ENCODE data around the gene BOD1. TPM values are rescaled to one million over a fixed set of nuclear protein-coding genes. Genes with fewer than 3 reads are reported as not detected.

The BOD1 gene
- total RNA-seq, 4 donors from 2014 or later, result 43.9 to 58.3 (median 48.3) TPM

- Histone ChIP-seq H3K27me3 (peaks cover 0 to 9% (median 0%) of the 10 kb centered on the region in 4 donors), H3K9me3 (peaks cover 0 to 14% (median 14%) of the 10 kb centered on the region in 4 donors), H3K4me1 (no peaks in the 10 kb centered on the region), H3K36me3 (no peaks in the 10 kb centered on the region), H3K4me3 (no peak overlapping the region), H3K27ac (replicated peaks in 1 of 4) (no peak overlapping the region)
- TF ChIP-seq EP300 (IDR thresholded peaks at IDR 0.05) (no peak), POLR2A (IDR thresholded peaks at IDR 0.05; ENCODE audit: low read depth) (no peak), CTCF (IDR thresholded peaks at IDR 0.05) (no peak), POLR2AphosphoS5 (IDR thresholded peaks at IDR 0.05) (no peak)
- intact Hi-C loops (cut with DNase I), result no loop called here
- WGBS, result 86% methylated on average over 10 of the region's 10 CpGs
- no peak for DNase-seq (ENCODE audit: extremely low spot score)
These were observed 37.5 kb upstream of the BOD1 start for GRCh38 chr5:173653822-173654523.

- intact Hi-C loops (cut with DNase I), result no loop called here
- Histone ChIP-seq H3K27me3 (peaks cover 0 to 30% (median 0%) of the 10 kb centered on the region in 4 donors), H3K27ac (replicated peaks in 1 of 4) (no peak overlapping the region), H3K9me3 (peaks cover 0 to 14% (median 10%) of the 10 kb centered on the region in 4 donors), H3K4me3 (no peak overlapping the region), H3K36me3 (no peaks in the 10 kb centered on the region), H3K4me1 (no peaks in the 10 kb centered on the region)
- 88% methylated on average over 7 of the region's 7 CpGs for WGBS
- TF ChIP-seq CTCF (IDR thresholded peaks at IDR 0.05) (no peak), POLR2A (IDR thresholded peaks at IDR 0.05; ENCODE audit: low read depth) (no peak)
- no peak for DNase-seq (ENCODE audit: extremely low spot score)
These were observed 31.9 kb upstream of the BOD1 start for GRCh38 chr5:173648308-173648866.

- 82% methylated on average over 5 of the region's 5 CpGs for WGBS
- no peak for DNase-seq (ENCODE audit: extremely low spot score)
- peaks cover 0 to 30% (median 0%) of the 10 kb centered on the region in 4 donors for H3K27me3 ChIP-seq
These were observed 30.2 kb upstream of the BOD1 start for GRCh38 chr5:173646692-173647091.

GRCh38 chr5:173645890-173646574, 29.6 kb upstream of the BOD1 start:
- no peak overlapping the region for H3K27ac ChIP-seq (replicated peaks in 1 of 4)
- no peak overlapping the region for H3K4me3 ChIP-seq
- peaks cover 0 to 30% (median 0%) of the 10 kb centered on the region in 4 donors for H3K27me3 ChIP-seq
- DNase-seq (ENCODE audit: extremely low spot score), result no peak
- H3K36me3 ChIP-seq, result no peaks in the 10 kb centered on the region
- no peaks in the 10 kb centered on the region for H3K9me3 ChIP-seq
- TF ChIP-seq EP300 (IDR thresholded peaks at IDR 0.05), result no peak
- no peak for TF ChIP-seq POLR2AphosphoS5 (IDR thresholded peaks at IDR 0.05)
- TF ChIP-seq CTCF (IDR thresholded peaks at IDR 0.05), result no peak
- TF ChIP-seq POLR2A (IDR thresholded peaks at IDR 0.05; ENCODE audit: low read depth), result no peak
- WGBS, result 97% methylated on average over 8 of the region's 10 CpGs
- intact Hi-C loops (cut with DNase I), result no loop called here
- no peaks in the 10 kb centered on the region for H3K4me1 ChIP-seq

More at GRCh38 chr5:173646692-173647091, 30.2 kb upstream of the BOD1 start:
- H3K27ac ChIP-seq (replicated peaks in 1 of 4), result no peak overlapping the region
- no peaks in the 10 kb centered on the region for H3K36me3 ChIP-seq
- H3K9me3 ChIP-seq, result peaks cover 0 to 2% (median 0%) of the 10 kb centered on the region in 4 donors
- intact Hi-C loops (cut with DNase I), result no loop called here
- H3K4me1 ChIP-seq, result no peaks in the 10 kb centered on the region
- no peak for TF ChIP-seq POLR2AphosphoS5 (IDR thresholded peaks at IDR 0.05)
- TF ChIP-seq POLR2A (IDR thresholded peaks at IDR 0.05; ENCODE audit: low read depth), result no peak
- TF ChIP-seq CTCF (IDR thresholded peaks at IDR 0.05), result no peak
- TF ChIP-seq EP300 (IDR thresholded peaks at IDR 0.05), result no peak
- no peak overlapping the region for H3K4me3 ChIP-seq
